H9 (cell line): ENCODE measurements around the gene DPP6. TPM values are rescaled to one million over a fixed set of nuclear protein-coding genes. Genes with fewer than 3 reads are reported as not detected.

Source experiments
- DNase-seq: peaks from one replicate; pipeline ENCODE4 v3.0.0-alpha.2; 2017
- H2AFZ ChIP-seq: one replicate; pipeline ENCODE4 v1.6.1; 2013; ENCODE audit warnings: mild to moderate bottlenecking, low read length, control low read depth, moderate library complexity
- H2AK5ac ChIP-seq: 2 replicates; pipeline ENCODE4 v1.6.1; 2013; ENCODE audit warnings: low read length, control low read depth, mixed read lengths; ENCODE audit not compliant: insufficient read length
- H2BK120ac ChIP-seq: one replicate; pipeline ENCODE4 v1.6.1; 2013; ENCODE audit warnings: low read depth, mild to moderate bottlenecking, low read length, control low read depth, inconsistent platforms; ENCODE audit not compliant: poor library complexity, severe bottlenecking
- H2BK12ac ChIP-seq: 2 replicates; pipeline ENCODE4 v1.6.1; 2013; ENCODE audit warnings: low read length, control low read depth, mixed read lengths, low read depth; ENCODE audit not compliant: insufficient read length
- H2BK15ac ChIP-seq: 2 replicates; pipeline ENCODE4 v1.6.1; 2013; ENCODE audit warnings: low read depth, low read length, control low read depth
- H2BK20ac ChIP-seq: one replicate; pipeline ENCODE4 v1.6.1; 2013; ENCODE audit warnings: low read depth, mild to moderate bottlenecking, low read length, control low read depth, inconsistent platforms; ENCODE audit not compliant: poor library complexity, severe bottlenecking
- H2BK5ac ChIP-seq: 2 replicates; pipeline ENCODE4 v1.6.1; 2013; ENCODE audit warnings: low read length, control low read depth, mixed read lengths; ENCODE audit not compliant: insufficient read length
- H3K14ac ChIP-seq: 2 replicates; pipeline ENCODE4 v1.6.1; 2013; ENCODE audit warnings: low read length, control low read depth; ENCODE audit not compliant: insufficient read depth
- H3K18ac ChIP-seq: 2 replicates; pipeline ENCODE4 v1.6.1; 2013; ENCODE audit warnings: low read depth, mild to moderate bottlenecking, mixed read lengths, low read length, control low read depth; ENCODE audit not compliant: insufficient read length
- H3K23ac ChIP-seq: 2 replicates; pipeline ENCODE4 v1.6.1; 2013; ENCODE audit warnings: low read length, control low read depth, mixed read lengths, low read depth; ENCODE audit not compliant: insufficient read length
- H3K23me2 ChIP-seq: 2 replicates; pipeline ENCODE4 v1.6.1; 2013; ENCODE audit warnings: low read depth, mild to moderate bottlenecking, mixed read lengths, low read length, control low read depth; ENCODE audit not compliant: insufficient read length, poor library complexity, severe bottlenecking
- H3K27ac ChIP-seq: 2 replicates; pipeline ENCODE4 v1.5.1; 2013; ENCODE audit warnings: low read length, control low read depth, mixed read lengths, low read depth; ENCODE audit not compliant: insufficient read length
- H3K27me3 ChIP-seq: 2 replicates; pipeline ENCODE4 v1.6.1; 2013; ENCODE audit warnings: low read length, control low read depth, inconsistent platforms; ENCODE audit not compliant: insufficient read depth
- H3K4ac ChIP-seq: 2 replicates; pipeline ENCODE4 v1.6.1; 2013; ENCODE audit warnings: low read depth, mild to moderate bottlenecking, control low read depth, inconsistent platforms, low read length, moderate library complexity
- H3K4me1 ChIP-seq: 2 replicates; pipeline ENCODE4 v1.6.1; 2013; ENCODE audit warnings: low read length, control low read depth, inconsistent platforms; ENCODE audit not compliant: insufficient read depth
- H3K4me2 ChIP-seq: 2 replicates; pipeline ENCODE4 v1.6.1; 2013; ENCODE audit warnings: low read length, control low read depth, mixed read lengths; ENCODE audit not compliant: insufficient read length, insufficient read depth
- H3K56ac ChIP-seq: 2 replicates; pipeline ENCODE4 v1.6.1; 2013; ENCODE audit warnings: low read depth, mild to moderate bottlenecking, mixed read lengths, low read length, control low read depth; ENCODE audit not compliant: insufficient read length
- H3K79me1 ChIP-seq: 2 replicates; pipeline ENCODE4 v1.6.1; 2013; ENCODE audit warnings: low read depth, mild to moderate bottlenecking, moderate library complexity, low read length, control low read depth, inconsistent platforms; ENCODE audit not compliant: insufficient read depth, poor library complexity, severe bottlenecking
- H3K79me2 ChIP-seq: 2 replicates; pipeline ENCODE4 v1.6.1; 2013; ENCODE audit warnings: low read length, control low read depth, inconsistent platforms; ENCODE audit not compliant: insufficient read depth
- H3K9ac ChIP-seq: 2 replicates; pipeline ENCODE4 v1.6.1; 2013; ENCODE audit warnings: low read length, control low read depth, mixed read lengths; ENCODE audit not compliant: insufficient read length; ENCODE audit errors: extremely low read depth
- H3K9me3 ChIP-seq: one replicate; pipeline ENCODE4 v1.6.1; 2013; ENCODE audit warnings: low read depth, low read length, inconsistent platforms; ENCODE audit not compliant: control insufficient read depth
- H3T11ph ChIP-seq: one replicate; pipeline ENCODE4 v1.6.1; 2013; ENCODE audit warnings: mild to moderate bottlenecking, low read length, control low read depth, inconsistent platforms
- H4K20me1 ChIP-seq: one replicate; pipeline ENCODE4 v1.6.1; 2013; ENCODE audit not compliant: control insufficient read depth, insufficient read length, insufficient read depth
- H4K5ac ChIP-seq: 2 replicates; pipeline ENCODE4 v1.6.1; 2013; ENCODE audit warnings: low read depth, mild to moderate bottlenecking, mixed read lengths, low read length, control low read depth; ENCODE audit not compliant: insufficient read length
- H4K8ac ChIP-seq: replicated peaks from 2 replicates; pipeline ENCODE4 v1.6.1; 2013; ENCODE audit warnings: low read length, control low read depth, mixed read lengths, low read depth; ENCODE audit not compliant: insufficient read length
- H4K91ac ChIP-seq: 2 replicates; pipeline ENCODE4 v1.6.1; 2013; ENCODE audit warnings: low read depth, mild to moderate bottlenecking, moderate library complexity, mixed read lengths, low read length, control low read depth; ENCODE audit not compliant: insufficient read length
- H3K27ac Mint-ChIP-seq, 3 experiments: 2 replicates in 2 of 3; 3 replicates in 1 of 3; pipeline ENCODE4 v1.8.0; 2020 to 2021; ENCODE audit warnings: mixed read lengths in 3 of 3, mild to moderate bottlenecking in 1 of 3, moderate library complexity in 1 of 3
- H3K27me3 Mint-ChIP-seq: 2 replicates; pipeline ENCODE4 v1.8.0; 2021; ENCODE audit warnings: low read depth, mild to moderate bottlenecking, moderate library complexity, mixed read lengths
- H3K36me3 Mint-ChIP-seq, 3 experiments: 2 replicates in 2 of 3; 3 replicates in 1 of 3; pipeline ENCODE4 v1.8.0; 2020 to 2021; ENCODE audit warnings: low read depth in 3 of 3, mixed read lengths in 3 of 3; ENCODE audit not compliant: insufficient read depth in 1 of 3
- H3K4me1 Mint-ChIP-seq, 2 experiments: 2 replicates each; pipeline ENCODE4 v1.8.0; 2020; ENCODE audit warnings: mixed read lengths in 2 of 2
- H3K4me3 Mint-ChIP-seq, 2 experiments: 2 replicates in 1 of 2; 3 replicates in 1 of 2; pipeline ENCODE4 v1.8.0; 2020 to 2021; ENCODE audit warnings: mild to moderate bottlenecking in 2 of 2, mixed read lengths in 2 of 2, moderate library complexity in 1 of 2
- H3K9me3 Mint-ChIP-seq, 2 experiments: 2 replicates in 1 of 2; 3 replicates in 1 of 2; pipeline ENCODE4 v1.8.0; 2020; ENCODE audit warnings: mild to moderate bottlenecking in 2 of 2, mixed read lengths in 2 of 2, moderate library complexity in 1 of 2
- WGBS: extraction: QIAGEN DNeasy Blood & Tissue Kit; methylation state at CpG from one replicate; pipeline ENCODE4 v1.1.7; 2013; ENCODE audit warnings: missing lambda C conversion rate, low lambda C conversion rate, mixed read lengths; ENCODE audit not compliant: insufficient read length; ENCODE audit errors: extremely low coverage; 5-methylcytosine and 5-hydroxymethylcytosine counted together
- total RNA-seq: library from RNA; stranded (reverse); gene quantifications from 2 replicates; pipeline ENCODE4 v1.2.1, GENCODE V29; 2021
- TF ChIP-seq, protein P1 (sequence below): fragments of 200-600 bp; sonication (generic); conservative IDR thresholded peaks from 3 replicates; pipeline ENCODE4 v1.8.0; 2021; ENCODE audit warnings: antibody characterized with exemption, mild to moderate bottlenecking

DPP6 gene
- total RNA-seq, 1 experiment from 2014 or later, result 4.5 TPM

DNA sequence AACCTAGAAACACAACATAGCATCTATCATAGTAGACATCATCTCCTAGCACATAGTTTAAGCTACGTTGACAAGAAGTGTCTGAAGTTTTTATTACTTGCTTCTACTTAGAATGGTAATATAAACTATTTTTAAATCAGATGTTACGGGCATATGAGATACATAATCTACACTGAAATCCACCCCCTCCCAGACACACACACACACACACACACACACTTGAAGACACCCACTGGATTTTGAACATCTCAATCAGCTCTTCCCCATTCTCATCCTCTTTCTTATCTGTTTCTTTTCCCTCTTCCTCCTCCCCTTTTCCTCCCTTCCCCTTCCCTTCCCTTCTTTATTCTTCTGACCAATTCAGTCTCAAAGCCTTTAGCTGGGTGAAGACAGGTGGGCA is 774.8 kb downstream of the DPP6 start:
- no CpG with 5 or more reads among the region's 2 CpGs for WGBS
- no peaks in the 10 kb centered on the region for H3K4me1 Mint-ChIP-seq
- no peaks in the 10 kb centered on the region for H3K9me3 Mint-ChIP-seq

More for the DNA sequence above, 774.8 kb downstream of the DPP6 start:
- Histone ChIP-seq H2AFZ (no peak overlapping the region), H2BK12ac (no peak overlapping the region), H3K9me3 (no peaks in the 10 kb centered on the region), H3K56ac (no peak overlapping the region), H3K18ac (no peak overlapping the region), H2BK15ac (no peak overlapping the region), H3K79me1 (no peaks in the 10 kb centered on the region), H3T11ph (no peak overlapping the region), H3K4me2 (no peak overlapping the region), H3K79me2 (no peaks in the 10 kb centered on the region), H3K27ac (no peak overlapping the region), H2AK5ac (no peak overlapping the region), H3K9ac (no peak overlapping the region), H3K4me1 (no peaks in the 10 kb centered on the region), H3K23me2 (no peaks in the 10 kb centered on the region), H4K8ac (no peak overlapping the region), H4K5ac (no peak overlapping the region), H4K20me1 (no peaks in the 10 kb centered on the region), H3K27me3 (no peaks in the 10 kb centered on the region), H3K4ac (no peak overlapping the region), H2BK120ac (no peak overlapping the region), H2BK20ac (no peak overlapping the region), H2BK5ac (no peak overlapping the region), H3K23ac (no peak overlapping the region), H4K91ac (no peak overlapping the region), H3K14ac (no peak overlapping the region)
- peaks cover 10% of the 10 kb centered on the region for H3K27me3 Mint-ChIP-seq
- no peak overlapping the region for H3K4me3 Mint-ChIP-seq
- TF ChIP-seq, protein P1, sequence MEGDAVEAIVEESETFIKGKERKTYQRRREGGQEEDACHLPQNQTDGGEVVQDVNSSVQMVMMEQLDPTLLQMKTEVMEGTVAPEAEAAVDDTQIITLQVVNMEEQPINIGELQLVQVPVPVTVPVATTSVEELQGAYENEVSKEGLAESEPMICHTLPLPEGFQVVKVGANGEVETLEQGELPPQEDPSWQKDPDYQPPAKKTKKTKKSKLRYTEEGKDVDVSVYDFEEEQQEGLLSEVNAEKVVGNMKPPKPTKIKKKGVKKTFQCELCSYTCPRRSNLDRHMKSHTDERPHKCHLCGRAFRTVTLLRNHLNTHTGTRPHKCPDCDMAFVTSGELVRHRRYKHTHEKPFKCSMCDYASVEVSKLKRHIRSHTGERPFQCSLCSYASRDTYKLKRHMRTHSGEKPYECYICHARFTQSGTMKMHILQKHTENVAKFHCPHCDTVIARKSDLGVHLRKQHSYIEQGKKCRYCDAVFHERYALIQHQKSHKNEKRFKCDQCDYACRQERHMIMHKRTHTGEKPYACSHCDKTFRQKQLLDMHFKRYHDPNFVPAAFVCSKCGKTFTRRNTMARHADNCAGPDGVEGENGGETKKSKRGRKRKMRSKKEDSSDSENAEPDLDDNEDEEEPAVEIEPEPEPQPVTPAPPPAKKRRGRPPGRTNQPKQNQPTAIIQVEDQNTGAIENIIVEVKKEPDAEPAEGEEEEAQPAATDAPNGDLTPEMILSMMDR, result no peak
- no peak for DNase-seq
- no peak overlapping the region for H3K27ac Mint-ChIP-seq
- no peaks in the 10 kb centered on the region for H3K36me3 Mint-ChIP-seq
